Fibroblast of villous mesenchyme (primary cell): Measurements from ENCODE around the gene NCR3LG1. TPM values are rescaled to one million over a fixed set of nuclear protein-coding genes. Genes with fewer than 3 reads are reported as not detected.

Source experiments
- DNase-seq: peaks from one replicate; pipeline ENCODE4 v3.0.0-alpha.2; 2010; ENCODE audit warnings: low read depth
- H3K4me3 ChIP-seq: 2 replicates; pipeline ENCODE4 v1.5.1; 2011; ENCODE audit warnings: low read depth, mild to moderate bottlenecking, low read length
- CTCF ChIP-seq: IDR thresholded peaks from 2 replicates; pipeline ENCODE4 v1.5.1; 2012; ENCODE audit warnings: low read depth, mild to moderate bottlenecking, low read length; ENCODE audit not compliant: insufficient read depth
- total RNA-seq: library from RNA; depleted of rRNA; stranded (reverse); fragments of >200 nt; gene quantifications from 2 replicates; pipeline ENCODE4 v1.2.3, GENCODE V29; 2012

NCR3LG1 gene
- total RNA-seq, 1 donor = 14.7 TPM

- no peak overlapping the region for H3K4me3 ChIP-seq
- no peak for TF ChIP-seq CTCF
- no peak for DNase-seq
These were observed 29.6 kb downstream of the NCR3LG1 start for GRCh38 chr11:17381156-17381555.

- DNase-seq = no peak
- TF ChIP-seq CTCF = no peak
- H3K4me3 ChIP-seq = no peak overlapping the region
These were observed 30.6 kb downstream of the NCR3LG1 start for GRCh38 chr11:17382046-17382728.

GRCh38 chr11:17383461-17383860, 31.9 kb downstream of the NCR3LG1 start:
- no peak for DNase-seq

GRCh38 chr11:17384002-17384511, 32.5 kb downstream of the NCR3LG1 start:
- H3K4me3 ChIP-seq = no peak overlapping the region
- TF ChIP-seq CTCF = peak; percentile 92
- peak; percentile 84 for DNase-seq

More at GRCh38 chr11:17383461-17383860, 31.9 kb downstream of the NCR3LG1 start:
- H3K4me3 ChIP-seq = no peak overlapping the region
- TF ChIP-seq CTCF = no peak

GRCh38 chr11:17385492-17385891, 33.9 kb downstream of the NCR3LG1 start:
- TF ChIP-seq CTCF = no peak

GRCh38 chr11:17385926-17386325, 34.3 kb downstream of the NCR3LG1 start:
- no peak for TF ChIP-seq CTCF
- H3K4me3 ChIP-seq = no peak overlapping the region
- DNase-seq = no peak

More at GRCh38 chr11:17385492-17385891, 33.9 kb downstream of the NCR3LG1 start:
- no peak for DNase-seq
- H3K4me3 ChIP-seq = no peak overlapping the region
